GM12874 (cell line): ENCODE measurements around the gene RGS8.

Source experiments
- TF ChIP-seq, protein P1 (sequence below): IDR thresholded peaks from 2 replicates; pipeline ENCODE4 v1.5.1; 2011; ENCODE audit warnings: low read depth, mild to moderate bottlenecking, control low read depth, low read length, moderate library complexity; ENCODE audit not compliant: insufficient read depth

The RGS8 gene

DNA sequence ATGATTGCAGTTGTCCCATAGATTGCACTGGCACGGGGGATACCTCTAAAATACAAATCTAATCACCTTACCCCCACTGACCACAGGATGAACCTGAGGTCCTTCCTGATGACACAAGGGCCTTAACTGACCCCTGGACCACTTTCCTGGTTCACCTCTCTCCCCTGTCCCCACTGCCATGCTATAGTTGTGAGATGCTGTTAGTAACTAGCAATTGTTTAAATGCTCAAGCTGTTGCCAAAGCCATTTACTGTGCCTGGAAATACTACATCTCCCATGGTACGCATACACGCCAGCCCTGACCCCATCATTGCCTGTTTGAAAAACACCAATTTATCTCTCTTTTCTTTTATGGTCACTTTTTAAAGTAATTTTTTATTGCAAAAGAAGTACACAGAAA, 29.1 kb upstream of the RGS8 start:
- TF ChIP-seq, protein P1, sequence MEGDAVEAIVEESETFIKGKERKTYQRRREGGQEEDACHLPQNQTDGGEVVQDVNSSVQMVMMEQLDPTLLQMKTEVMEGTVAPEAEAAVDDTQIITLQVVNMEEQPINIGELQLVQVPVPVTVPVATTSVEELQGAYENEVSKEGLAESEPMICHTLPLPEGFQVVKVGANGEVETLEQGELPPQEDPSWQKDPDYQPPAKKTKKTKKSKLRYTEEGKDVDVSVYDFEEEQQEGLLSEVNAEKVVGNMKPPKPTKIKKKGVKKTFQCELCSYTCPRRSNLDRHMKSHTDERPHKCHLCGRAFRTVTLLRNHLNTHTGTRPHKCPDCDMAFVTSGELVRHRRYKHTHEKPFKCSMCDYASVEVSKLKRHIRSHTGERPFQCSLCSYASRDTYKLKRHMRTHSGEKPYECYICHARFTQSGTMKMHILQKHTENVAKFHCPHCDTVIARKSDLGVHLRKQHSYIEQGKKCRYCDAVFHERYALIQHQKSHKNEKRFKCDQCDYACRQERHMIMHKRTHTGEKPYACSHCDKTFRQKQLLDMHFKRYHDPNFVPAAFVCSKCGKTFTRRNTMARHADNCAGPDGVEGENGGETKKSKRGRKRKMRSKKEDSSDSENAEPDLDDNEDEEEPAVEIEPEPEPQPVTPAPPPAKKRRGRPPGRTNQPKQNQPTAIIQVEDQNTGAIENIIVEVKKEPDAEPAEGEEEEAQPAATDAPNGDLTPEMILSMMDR, result no peak

DNA sequence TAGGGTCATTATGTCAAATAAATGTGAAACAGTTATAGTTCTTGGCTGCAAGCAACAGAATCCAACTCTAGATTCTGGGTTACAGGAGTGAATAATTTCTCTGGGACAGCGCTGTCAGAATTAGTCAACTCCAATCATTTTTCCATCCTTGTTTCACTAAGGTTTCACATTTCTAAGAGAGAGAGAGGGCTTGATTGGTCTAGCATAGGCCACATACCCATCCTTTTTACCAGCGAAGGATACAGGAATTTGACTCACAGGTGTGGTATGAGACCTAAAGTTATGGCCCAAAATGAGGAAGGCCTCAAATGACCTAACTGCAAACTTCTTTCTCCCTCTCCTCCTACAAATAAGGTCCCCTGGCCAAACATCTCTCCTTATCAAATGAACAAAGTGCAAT, 25.5 kb upstream of the RGS8 start:
- TF ChIP-seq, protein P1, result no peak

DNA sequence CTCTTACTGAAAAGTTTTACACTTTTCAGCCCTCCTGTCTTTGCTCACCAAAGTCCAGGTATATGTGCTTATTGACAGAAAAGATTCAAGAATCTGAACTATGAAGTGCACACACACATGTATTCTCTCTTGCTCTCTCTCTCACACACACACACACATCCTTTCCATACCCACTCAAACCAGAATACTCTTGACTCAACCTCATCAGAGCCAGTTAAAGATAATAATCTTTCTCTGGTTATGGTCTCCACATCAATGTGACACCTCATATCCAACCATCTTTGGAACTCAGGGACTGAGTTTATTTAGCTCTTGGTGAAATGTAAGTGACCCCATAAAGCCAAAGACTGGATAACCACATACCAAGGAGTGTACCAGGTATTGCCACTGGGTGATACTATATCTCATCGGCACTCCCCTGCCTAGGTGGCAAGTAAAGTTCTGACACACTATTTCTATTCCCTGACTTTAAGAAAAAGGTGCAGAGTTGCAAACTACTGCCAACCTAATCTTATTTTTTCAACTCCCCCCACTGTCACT, 24.9 kb upstream of the RGS8 start:
- TF ChIP-seq, protein P1, result no peak

DNA sequence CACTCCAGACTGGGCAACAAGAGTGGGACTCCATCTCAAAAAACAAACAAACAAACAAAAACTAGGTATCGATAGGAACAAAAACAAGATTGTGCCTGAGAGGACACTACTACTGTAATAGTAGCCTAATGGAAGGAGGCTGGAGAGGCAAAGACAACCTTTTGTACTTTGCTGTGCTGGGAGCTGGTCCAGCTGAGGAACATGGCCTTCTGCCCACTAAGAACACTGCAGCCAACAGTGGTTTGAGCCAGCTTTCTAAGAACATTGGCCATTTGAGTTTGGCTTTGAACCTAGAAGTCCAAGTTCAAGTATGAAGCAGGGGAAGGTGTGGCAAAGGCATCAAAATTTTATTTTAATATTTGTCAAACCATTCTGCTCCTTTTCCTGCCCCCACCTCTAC, 22.7 kb upstream of the RGS8 start:
- TF ChIP-seq, protein P1, result no peak

DNA sequence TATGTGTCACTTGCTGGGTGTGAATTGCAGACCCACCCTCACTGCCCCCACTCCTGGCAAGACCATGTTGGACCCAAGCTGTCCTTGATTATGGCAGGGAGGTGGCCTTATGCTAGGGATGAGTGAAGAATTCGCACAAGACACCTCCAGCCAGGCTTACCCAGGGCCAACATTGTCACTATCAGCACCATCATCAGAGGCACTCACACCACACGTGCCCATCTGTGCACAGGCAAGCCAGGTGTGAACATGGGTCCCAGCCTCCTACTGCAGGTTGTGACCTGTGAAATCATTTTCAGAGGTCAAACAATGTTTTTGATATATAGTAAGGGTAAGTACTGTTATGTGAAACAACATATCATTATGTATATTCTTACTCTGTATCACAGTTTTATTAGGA, 20.3 kb upstream of the RGS8 start:
- TF ChIP-seq, protein P1, result no peak

DNA sequence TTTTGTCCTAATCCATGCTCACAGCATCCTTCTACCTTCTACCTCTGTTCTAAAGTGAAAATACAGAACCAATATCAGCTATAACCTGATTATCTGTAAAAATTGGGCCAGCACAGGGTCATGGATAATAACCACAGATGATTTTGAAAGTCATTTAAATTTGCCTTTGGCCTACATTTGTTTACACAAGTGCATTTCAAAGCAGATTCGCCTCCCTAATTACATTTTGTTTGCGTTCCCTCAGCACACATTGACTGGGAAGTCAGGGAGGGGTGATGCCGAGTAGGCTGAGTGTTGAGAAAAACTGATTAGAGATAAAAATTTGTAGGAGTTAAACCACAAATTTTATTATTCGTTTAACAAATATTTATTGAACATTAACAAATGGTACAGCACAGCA, 19.2 kb upstream of the RGS8 start:
- TF ChIP-seq, protein P1, result no peak

DNA sequence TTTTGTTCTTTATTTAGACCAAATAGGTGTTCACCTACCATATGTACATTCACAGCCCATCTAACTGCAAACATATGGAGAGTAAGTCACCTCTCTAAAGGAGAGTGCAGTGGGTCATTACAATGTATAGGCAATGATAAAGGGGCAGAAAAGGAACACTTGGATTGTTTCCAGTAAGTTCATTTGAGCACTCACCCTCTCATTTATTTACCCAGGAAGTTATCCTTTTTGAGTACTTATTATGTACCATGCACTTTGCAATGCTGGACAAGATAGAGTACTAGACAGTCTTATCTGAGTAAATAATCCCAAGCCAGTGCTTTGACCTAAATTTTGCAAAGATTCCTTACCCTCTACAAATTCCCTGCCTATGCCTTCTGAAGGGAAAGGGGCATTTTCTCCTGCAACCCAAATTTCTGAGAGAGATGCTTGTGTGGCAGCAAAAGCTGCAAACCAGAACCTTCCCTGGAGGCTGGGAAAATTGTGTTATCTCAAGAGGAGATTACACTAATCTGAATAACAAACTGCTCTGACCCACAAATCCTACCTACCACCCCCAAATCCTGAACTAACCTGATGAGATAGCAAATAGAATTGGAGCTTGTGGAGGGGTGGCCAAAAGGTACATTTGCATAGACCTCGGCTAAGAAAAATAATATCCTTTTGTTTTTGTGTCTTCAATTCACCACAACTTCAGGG, 18.6 kb upstream of the RGS8 start:
- TF ChIP-seq, protein P1, result no peak

DNA sequence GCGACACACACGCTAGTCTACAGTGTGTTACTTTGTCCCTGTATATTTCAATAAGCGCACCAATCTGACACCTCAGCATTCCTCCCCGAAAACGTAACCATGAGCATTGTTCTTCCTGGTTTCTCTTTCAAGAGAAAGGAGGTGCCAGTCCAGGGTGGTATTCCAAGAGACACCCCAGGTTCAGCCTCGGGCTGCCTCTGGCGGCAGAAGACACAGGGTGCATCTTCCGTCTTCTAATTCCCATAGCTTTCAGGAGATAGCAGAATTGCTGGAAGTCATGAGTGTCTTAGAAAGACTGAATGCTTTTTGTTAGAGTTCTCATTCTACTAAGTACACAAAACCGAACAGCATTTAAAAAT, 15.9 kb upstream of the RGS8 start:
- TF ChIP-seq, protein P1, result no peak
